HUDEP-2 (cell line): ENCODE data around the gene WDFY1.
"Not testable (repeated sequence)": the region's sequence is repeated elsewhere in the genome, so short reads cannot be mapped to it uniquely, and the experiment has no call there.

ENCODE experiments used
- DNase-seq, 76 experiments: peaks; one replicate each; lab custom pipeline; 2025; ENCODE audit not compliant: unreplicated experiment in 76 of 76; lab: John Stamatoyannopoulos, UW

The WDFY1 gene

GRCh38 chr2:223900531-223900930 lies 44.6 kb downstream of the WDFY1 start:
- no peak for DNase-seq

- no peak for DNase-seq
Observed at GRCh38 chr2:223900066-223900465, 45.1 kb downstream of the WDFY1 start.

GRCh38 chr2:223897669-223898330 lies 47.3 kb downstream of the WDFY1 start:
- no peak for DNase-seq

- no peak for DNase-seq
Observed at GRCh38 chr2:223896833-223897311, 48.3 kb downstream of the WDFY1 start.

GRCh38 chr2:223894968-223895367 lies 50.2 kb downstream of the WDFY1 start:
- DNase-seq = no peak

GRCh38 chr2:223894009-223894408 lies 51.1 kb downstream of the WDFY1 start:
- DNase-seq = no peak

GRCh38 chr2:223890721-223891120 lies 54.4 kb downstream of the WDFY1 start:
- no peak for DNase-seq

- DNase-seq = no peak
Observed at GRCh38 chr2:223889229-223889628, 55.9 kb downstream of the WDFY1 start.

- no peak for DNase-seq
Observed at GRCh38 chr2:223888251-223888650, 56.9 kb downstream of the WDFY1 start.

- DNase-seq = no peak
Observed at GRCh38 chr2:223887127-223887526, 58.0 kb downstream of the WDFY1 start.

GRCh38 chr2:223886726-223887125 lies 58.4 kb downstream of the WDFY1 start:
- DNase-seq = no peak

GRCh38 chr2:223884399-223884798 lies 60.7 kb downstream of the WDFY1 start:
- DNase-seq = no peak

GRCh38 chr2:223882715-223883114 lies 62.4 kb downstream of the WDFY1 start:
- DNase-seq = no peak

- DNase-seq = no peak
Observed at GRCh38 chr2:223880796-223881195, 64.3 kb downstream of the WDFY1 start.

- DNase-seq = no peak
Observed at GRCh38 chr2:223877721-223878410, 67.3 kb downstream of the WDFY1 start.

GRCh38 chr2:223873672-223874071 lies 71.5 kb downstream of the WDFY1 start:
- DNase-seq = no peak

- DNase-seq = not testable (repeated sequence)
Observed at GRCh38 chr2:223872772-223873171, 72.4 kb downstream of the WDFY1 start.

- not testable (repeated sequence) for DNase-seq
Observed at GRCh38 chr2:223871661-223872060, 73.5 kb downstream of the WDFY1 start.

GRCh38 chr2:223870840-223871611 lies 74.1 kb downstream of the WDFY1 start:
- DNase-seq = no peak

- DNase-seq = no peak
Observed at GRCh38 chr2:223868005-223868404, 77.1 kb downstream of the WDFY1 start.

GRCh38 chr2:223865907-223866508 lies 79.1 kb downstream of the WDFY1 start:
- no peak for DNase-seq
